ENCODE measurements around the gene SEPTIN5. TPM values are rescaled to one million over a fixed set of nuclear protein-coding genes. Genes with fewer than 3 reads are reported as not detected.

Gene SEPTIN5
- total and polyA plus RNA-seq, 9 of the 15 experiments (the other 6 are each of a cell fraction or from before 2014, with no cell fraction given) = 0.03 to 195 (median 119) TPM

GRCh38 chr22:19723983-19724827 lies 9.9 kb downstream of the SEPTIN5 start (continued):
- TF ChIP-seq ZBTB49 (CRISPR knock-in tag; IDR thresholded peaks at IDR 0.05; ENCODE audit: borderline replicate concordance) (no peak), ATF1 (CRISPR knock-in tag; IDR thresholded peaks at IDR 0.05) (no peak), ATF1 (tag; IDR thresholded peaks at IDR 0.05) (no peak), MTF1 (CRISPR knock-in tag; IDR thresholded peaks at IDR 0.05; ENCODE audit: borderline replicate concordance) (no peak), EZH2 (IDR thresholded peaks at IDR 0.05; ENCODE audit: borderline replicate concordance, low read depth, low read length) (no peak), CAMTA2 (CRISPR knock-in tag; conservative IDR thresholded peaks at IDR 0.05) (no peak), CHCHD3 (CRISPR knock-in tag; IDR thresholded peaks at IDR 0.05) (no peak), STAT6 (CRISPR knock-in tag; IDR thresholded peaks at IDR 0.05) (no peak), ZHX1 (conservative IDR thresholded peaks at IDR 0.05; ENCODE audit: low read length) (peak; percentile 85), RNF2 (IDR thresholded peaks at IDR 0.05) (no peak), SRSF7 (optimal IDR thresholded peaks at IDR 0.05; ENCODE audit: low read depth, low read length) (no peak), MCM2 (IDR thresholded peaks at IDR 0.05; ENCODE audit: low read depth) (no peak), IRF2 (CRISPR knock-in tag; IDR thresholded peaks at IDR 0.05) (no peak), ZFP91 (CRISPR knock-in tag; IDR thresholded peaks at IDR 0.05) (no peak), CHD2 (IDR thresholded peaks at IDR 0.05; ENCODE audit: low read depth, low read length) (0 out of 2 replicates have a peak, but pooled peaks have one; percentile 11)
- TF ChIP-seq, protein P1, sequence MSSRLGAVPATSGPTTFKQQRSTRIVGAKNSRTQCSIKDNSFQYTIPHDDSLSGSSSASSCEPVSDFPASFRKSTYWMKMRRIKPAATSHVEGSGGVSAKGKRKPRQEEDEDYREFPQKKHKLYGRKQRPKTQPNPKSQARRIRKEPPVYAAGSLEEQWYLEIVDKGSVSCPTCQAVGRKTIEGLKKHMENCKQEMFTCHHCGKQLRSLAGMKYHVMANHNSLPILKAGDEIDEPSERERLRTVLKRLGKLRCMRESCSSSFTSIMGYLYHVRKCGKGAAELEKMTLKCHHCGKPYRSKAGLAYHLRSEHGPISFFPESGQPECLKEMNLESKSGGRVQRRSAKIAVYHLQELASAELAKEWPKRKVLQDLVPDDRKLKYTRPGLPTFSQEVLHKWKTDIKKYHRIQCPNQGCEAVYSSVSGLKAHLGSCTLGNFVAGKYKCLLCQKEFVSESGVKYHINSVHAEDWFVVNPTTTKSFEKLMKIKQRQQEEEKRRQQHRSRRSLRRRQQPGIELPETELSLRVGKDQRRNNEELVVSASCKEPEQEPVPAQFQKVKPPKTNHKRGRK (tag; IDR thresholded peaks at IDR 0.05) = no peak
